DMS79 (cell line): ENCODE data around the gene MAP7.
"Not testable (repeated sequence)": the region's sequence is repeated elsewhere in the genome, so short reads cannot be mapped to it uniquely, and the experiment has no call there.

Experiments
- DNase-seq: peaks from one replicate; lab custom pipeline; 2025; lab: John Stamatoyannopoulos, UW

MAP7 gene

DNA sequence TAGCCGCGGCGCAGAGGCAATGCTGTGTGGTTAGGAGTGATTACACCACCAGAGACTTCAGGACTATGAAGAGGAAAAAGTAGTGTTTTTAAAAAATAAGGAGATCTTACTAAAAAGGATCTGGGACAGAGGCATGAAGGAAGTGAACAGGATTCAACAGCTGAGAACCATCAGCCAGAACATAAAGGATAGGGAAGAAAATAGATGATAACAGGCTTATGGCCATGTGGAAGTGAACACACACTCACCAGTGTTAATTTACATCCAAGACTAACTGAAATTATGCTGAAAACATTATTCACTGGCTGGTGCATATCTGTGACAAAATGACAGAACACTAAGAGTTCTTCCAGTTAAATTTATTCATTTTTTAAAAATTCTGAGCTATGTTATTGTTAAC, 213.1 kb downstream of the MAP7 start:
- DNase-seq, result no peak

DNA sequence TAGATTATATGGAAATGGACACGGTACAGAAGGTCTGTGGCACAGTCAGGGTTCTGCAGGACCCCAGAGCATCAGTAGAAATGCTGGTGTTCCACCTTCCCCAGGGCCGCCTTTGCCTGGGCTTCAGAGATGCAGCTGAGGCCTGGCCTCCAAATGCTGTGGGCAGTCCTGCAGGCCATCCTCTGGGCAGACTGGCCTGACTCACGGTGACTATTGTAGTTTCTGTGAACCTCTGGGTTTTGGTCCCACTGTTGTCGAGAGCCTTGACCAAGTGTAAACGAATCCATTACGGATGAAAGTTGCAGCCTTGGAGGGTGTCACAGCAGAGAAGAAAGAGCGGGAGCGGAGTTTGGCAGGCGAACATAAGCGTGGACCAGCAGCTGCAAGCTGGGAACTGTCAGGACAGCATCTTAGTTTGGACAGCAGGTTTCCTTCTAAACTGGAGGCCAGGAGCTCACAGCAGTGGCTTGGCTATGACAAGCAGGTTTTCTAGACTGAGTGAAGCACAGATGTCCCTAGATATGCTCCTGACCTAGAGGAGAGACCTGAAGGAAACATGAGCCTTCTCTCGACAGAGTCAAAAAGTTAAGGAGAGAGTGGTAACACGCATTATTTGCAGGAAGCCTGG, 214.4 kb downstream of the MAP7 start:
- DNase-seq, result no peak

DNA sequence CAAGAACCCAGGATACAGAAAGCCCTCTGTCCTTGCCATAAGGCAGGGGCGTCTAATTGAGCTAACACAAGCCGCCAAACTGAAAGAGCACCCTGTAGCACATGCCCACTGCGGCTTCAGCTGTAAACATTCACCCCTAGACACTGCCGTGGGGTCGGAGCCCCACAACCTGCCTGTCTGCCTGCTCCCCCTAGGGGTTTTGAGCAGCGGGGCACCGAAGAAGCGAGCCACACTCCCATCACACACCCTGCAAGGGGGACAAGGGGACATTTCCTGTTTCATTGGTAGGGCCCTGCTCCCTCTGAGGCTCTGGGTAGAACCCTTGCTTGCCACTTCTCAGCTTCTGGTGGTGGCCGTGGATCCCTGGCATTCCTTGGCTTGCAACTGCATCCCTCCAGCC, 215.4 kb downstream of the MAP7 start:
- DNase-seq, result no peak

DNA sequence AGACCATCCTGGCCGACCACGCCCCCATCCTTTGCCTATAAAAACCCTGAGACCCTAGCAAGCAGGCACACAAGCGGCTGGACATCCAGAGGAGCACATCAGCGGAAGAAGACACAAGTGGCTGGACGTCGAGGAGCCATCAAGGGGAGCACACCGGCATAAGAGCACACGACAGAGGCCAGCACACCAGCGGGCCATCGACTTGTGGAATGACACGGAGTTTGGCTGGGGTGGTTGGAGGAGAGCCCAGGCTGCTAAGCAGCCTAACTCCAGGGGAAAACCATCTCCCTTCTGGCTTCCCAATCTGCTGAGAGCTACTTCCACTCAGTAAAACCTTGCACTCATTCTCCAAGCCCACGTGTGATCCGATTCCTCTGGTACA, 215.8 kb downstream of the MAP7 start:
- no peak for DNase-seq

DNA sequence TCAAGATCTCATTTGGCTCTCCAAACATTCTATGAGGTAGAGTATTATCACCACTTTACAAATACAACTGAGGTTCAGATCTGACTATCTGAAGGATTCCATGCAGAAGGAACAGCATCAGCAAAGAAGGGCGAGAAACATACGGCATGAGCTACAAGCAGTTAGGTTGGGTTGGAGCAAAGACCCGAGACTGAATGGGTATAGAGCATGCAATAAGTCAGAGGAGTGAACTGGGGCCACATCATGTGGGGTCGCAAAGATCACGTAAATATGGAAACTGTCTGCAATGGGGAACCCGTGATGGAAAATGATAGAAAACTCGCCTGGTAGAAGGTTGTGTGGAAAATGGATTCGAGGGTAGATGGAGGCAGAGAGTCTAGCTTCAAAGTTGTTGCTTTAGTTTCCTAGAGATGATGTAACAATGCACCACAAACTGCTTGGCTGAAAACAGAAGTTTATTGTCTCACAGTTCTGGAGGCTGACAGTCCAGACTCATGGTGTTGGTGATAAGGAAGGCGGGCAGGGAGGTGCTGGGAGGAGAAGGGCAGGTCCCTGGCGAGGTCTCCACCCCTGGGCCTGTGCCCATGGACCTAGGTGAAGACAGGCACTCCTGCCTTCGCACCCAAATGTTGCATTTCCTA, 216.3 kb downstream of the MAP7 start:
- DNase-seq, result no peak

DNA sequence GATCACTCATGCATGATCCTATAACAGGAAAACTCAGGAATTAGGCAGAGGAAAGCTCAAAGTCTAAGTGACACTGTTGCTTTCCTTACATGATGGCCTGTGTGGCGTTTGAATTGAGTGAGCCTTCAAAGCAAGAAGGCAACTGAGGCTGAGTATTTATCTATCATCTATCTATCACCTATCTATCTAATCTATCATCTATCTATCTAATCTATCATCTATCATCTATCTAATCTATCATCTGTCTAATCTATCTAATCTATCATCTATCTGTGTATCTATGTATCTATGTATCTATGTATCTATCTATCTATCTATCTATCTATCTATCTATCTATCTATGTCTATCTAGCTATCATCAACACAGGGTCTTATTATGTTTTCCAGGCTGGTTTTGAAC, 218.8 kb downstream of the MAP7 start:
- no peak for DNase-seq

DNA sequence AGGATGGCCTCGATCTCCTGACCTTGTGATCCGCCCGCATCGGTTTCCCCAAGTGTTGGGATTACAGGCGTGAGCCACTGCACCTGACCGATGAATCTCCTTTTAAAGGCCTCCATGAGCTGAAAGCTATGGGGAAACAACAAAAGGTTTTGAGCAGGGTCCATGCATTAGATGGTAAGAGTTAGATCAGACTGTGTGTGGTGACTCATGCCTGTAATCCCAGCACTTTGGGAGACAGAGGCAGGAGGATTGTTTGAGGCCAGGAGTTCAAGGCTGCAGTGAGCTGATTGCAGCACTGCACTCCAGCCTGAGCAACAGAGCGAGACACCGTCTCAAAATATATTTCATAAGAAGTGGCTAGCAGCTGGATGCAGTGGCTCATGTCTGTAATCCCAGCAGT, 219.6 kb downstream of the MAP7 start:
- DNase-seq, result no peak

DNA sequence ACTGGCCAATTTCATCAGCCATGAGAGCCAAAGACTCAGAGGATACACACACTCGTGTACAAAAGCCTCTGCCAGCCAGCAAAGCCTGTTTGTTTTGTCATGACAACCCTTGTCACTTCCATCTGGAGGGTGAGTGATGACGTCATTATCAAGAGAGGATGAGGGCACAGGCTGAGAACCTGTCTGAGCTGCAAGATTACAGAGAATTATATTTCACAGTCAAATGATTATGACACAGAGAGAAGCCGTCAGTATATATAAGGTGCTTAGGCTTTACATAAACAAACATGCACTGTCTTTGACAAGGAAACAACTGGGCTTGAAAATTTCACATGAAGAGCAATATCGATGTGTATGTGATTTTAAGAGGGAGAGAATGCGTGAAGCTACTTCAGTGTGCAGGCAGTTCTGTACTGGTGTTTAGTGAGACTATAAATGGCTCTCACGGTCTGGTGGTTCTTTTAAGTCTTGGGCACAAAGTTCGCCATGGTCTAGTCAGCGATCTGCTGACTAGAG, 224.1 kb downstream of the MAP7 start:
- peak; percentile 35 for DNase-seq

DNA sequence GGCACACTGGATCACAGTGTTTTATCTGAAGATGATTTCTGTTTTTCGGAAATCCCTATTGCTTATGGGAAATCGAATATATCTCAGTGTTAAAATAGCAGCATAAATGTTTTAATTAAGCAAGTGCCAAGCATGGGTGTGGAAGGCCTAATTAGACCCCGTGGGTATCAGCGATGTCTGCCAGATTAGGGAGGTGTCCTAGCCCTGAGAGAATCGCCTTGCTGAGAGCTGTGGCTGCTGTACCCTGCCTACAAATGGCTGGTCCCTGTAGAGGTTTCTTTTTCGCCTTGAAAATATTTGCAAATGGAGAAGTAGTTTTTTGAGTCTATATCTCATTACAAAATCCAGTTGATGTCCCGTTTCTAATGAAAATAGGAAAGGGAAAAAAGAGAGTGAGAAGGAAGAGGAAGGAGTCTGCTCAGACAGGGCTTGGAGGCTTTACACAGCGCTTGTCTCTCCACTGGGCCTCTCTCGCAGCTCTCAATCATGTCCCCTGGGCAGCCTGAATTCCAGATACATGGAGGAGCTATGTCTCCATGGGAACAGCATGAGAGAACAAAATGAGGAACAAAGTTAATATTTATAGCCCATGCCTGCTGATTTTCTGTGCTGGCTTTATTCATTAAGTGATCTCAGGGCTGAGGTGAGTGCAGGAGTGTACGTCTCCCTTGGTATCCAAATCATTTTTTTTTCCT, 225.4 kb downstream of the MAP7 start:
- no peak for DNase-seq

DNA sequence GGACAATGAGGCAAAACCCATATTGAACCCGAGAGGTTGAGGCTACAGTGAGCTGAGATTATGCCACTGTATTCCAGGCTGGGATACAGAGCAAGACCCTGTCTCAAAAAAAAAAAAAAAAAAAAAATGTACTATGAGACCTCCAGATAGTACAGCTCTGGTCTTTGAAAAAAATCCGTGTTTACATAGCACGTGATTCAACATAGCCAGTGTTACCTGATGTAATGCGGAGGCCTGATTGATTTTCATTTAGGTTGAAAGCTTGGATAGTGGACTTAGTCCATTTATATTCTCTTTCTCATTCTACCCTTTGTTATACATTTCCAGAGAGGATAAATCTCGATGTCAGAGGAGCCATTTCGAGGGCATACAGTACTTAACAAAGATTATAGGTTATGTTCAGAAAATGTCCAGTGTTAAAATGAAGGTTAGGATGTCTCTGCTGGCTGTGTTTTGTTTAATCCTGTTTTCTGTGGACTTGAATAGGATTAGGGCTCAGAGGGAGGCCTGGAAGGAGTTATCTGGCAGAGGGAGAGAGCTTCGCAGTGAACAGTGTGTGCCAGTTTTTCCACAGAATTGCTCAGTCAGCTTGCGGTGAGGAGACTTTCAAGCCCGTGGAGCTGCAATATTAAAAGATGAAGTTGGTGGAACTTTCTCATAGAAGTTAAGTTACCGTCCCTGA, 226.7 kb downstream of the MAP7 start:
- no peak for DNase-seq

DNA sequence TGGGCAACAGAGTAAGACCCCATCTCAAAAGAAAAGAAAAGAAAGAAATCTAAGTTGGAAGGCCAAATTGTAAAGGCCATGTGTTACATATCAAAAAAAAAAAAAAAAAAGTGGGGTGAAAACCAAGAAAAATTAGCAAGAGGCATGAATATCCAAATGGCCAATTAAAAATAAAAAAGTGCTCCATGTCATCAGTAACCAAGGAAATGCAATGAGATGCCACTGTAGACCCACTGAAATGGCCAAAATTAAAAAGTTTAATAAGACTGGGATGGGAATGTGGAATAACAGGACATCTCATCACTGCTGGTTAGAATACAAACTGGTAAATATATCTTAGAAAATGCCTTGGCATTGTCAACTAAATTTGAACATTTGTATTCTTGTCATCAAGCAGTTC, 230.5 kb downstream of the MAP7 start:
- no peak for DNase-seq

DNA sequence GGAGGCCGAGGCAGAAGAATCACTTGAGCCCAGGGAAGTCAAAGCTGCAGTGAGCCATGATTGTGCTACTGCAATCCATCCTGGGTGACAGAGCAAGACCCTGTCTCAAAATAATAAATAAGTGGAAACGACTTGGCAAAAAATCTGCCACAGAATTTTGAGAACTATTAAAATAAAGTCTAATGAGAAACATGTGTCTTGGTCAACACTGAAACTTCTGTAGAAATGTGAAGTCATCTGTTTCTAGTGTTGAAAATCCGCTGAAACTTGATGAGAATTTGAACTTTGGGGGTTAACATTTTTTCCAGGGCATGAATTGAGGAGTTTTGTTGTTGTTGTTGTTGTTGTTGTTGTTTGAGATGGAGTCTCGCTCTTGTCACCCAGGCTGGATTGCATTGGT, 231.5 kb downstream of the MAP7 start:
- DNase-seq, result no peak

DNA sequence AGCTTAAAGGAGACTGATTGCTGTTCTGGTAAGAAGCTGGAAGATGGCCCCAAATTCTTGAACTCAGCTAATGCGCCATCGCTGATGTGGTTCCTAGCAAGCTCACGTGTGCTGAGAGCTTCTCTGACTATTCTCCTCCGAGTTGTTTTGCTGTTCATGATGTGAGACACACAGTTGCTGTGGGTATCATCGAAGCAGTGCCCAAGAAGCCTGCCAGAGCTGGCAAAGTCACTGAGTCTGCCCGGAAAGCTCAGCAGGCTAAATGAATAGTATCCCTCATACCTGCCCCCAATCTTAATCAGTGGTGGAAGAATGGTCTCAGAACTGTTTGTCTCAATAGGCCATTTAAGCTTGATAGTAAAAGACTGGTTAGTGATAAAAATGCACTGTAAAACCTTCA, 232.3 kb downstream of the MAP7 start:
- DNase-seq, result no peak

DNA sequence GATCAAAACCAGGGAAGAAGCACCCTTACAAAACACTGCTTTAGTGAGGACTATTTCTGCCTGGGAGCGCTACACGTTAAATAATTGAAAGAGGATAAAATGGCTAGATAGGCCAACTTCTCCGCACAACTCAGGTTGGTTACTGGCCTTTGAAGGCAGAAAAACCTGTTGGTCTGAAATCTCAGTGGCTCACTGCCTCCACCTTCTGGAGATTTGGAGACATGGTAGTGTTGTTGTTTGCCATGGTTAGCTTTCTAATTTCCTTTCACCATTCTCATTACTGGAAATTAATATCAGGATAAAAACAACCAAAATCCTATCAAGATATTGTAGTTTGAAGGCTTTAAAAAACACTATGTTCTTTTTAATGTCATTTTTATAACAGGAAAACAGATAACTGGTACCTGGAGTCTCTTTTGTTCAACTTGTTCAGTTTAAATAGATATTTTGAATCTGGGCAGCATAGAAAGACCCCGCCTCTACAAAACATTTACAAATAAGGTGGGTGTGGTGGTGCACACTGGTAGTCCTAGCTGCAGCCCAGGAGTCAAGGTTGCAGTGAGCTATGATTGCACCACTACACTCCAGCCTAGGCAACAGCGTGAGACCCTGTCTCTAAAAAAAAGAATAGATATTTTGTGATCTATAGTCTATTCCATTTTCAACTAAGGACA, 233.1 kb downstream of the MAP7 start:
- peak; percentile 33 for DNase-seq

DNA sequence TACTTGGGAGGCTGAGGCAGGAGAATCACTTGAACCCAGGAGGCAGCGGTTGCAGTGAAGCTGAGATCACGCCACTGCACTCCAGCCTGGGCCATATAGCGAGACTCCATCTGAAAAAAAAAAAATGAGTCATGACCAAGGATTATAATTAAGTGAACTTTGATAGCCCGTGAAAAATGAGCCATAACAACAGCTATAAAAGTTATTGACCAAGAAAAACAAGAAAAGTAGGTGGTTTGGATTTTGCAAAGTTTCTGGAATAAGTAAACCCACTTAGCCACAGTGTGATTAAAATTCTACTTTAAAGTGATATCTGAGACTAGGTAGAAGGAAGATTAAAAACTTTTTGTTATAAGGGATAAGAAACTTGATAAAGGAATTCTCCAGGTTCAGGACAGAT, 234.6 kb downstream of the MAP7 start:
- DNase-seq, result no peak

DNA sequence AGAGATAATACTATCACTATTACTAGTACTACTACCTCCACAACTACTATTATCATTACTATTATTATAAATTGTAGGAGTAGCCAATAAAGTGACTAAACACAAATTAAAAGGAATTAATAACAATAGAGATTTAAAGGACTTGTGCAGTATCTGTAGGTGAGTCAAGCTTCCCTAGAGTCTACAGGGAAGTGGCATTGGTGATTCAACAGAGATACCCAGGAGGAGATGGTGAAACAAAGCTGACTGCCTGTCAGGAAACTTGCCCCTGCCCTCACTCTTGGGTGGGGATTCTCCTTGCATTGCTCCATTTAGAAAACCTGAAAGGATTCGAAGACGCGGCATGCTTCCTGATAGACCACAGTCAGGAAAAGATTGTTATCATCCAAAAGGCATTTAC, 237.2 kb downstream of the MAP7 start:
- no peak for DNase-seq

DNA sequence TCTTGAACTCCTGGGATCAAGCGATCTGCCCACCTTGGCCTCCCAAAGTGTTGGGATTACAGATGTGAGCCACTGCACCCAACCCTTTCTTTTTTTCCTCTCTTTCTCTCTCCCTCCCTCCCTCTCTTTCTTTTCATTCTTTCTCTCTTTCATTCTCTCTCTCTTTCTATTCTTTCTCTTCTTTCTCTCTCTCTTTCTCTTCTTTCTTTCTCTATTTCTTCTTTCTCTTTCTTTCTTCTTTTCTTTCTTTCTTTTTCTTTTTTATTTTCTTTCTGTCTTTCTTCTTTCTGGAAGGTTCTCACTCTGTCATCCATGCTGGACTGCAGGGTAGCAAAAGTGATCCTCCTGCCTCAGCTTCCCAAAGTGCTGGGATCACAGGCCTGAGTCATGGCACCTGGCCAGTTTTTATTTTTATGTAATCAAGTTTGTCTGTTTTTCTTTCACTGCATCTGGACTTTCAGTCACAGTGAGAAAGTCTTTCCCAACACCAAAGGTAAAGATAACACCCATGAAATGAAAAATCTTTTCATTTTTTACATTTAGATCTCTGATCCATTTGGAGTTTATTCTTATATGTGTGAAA, 240.4 kb downstream of the MAP7 start:
- DNase-seq, result no peak

DNA sequence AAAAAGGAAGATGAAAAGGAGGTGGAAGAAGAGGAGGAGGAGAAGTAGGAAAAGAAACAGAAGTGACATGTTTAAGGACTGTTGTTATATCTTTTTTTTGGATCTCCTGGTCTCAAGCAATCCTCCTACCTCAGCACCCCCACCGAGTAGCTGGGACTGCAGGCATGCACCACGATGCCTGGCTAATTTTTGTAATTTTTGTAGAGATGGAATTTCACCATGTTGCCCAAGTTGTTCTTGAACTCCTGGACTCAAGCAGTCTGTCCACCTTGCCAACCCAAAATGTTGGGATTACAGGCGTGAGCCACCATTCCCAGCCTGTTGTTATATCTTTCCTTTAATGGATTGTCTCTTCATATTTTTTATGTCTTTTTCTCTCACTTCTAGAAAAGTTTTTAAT, 241.1 kb downstream of the MAP7 start:
- DNase-seq, result no peak

DNA sequence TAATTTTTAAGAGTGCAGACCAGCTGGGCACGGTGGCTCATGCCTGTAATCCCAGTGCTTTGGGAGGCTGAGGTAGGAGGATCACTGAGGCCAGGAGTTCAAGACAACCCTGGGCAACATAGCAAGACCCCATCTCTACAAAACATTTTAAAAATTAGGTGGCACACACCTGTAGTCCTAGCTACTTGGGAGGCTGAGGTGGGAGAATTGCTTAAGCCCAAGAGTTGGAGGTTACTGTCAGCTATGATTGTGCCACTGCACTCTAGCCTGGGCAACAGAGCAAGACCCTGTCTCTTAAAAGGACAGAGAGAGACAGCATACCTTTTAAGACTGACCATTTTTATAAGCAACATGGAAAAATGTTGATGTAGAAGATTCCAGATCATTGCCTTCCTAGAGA, 241.8 kb downstream of the MAP7 start:
- not testable (repeated sequence) for DNase-seq

DNA sequence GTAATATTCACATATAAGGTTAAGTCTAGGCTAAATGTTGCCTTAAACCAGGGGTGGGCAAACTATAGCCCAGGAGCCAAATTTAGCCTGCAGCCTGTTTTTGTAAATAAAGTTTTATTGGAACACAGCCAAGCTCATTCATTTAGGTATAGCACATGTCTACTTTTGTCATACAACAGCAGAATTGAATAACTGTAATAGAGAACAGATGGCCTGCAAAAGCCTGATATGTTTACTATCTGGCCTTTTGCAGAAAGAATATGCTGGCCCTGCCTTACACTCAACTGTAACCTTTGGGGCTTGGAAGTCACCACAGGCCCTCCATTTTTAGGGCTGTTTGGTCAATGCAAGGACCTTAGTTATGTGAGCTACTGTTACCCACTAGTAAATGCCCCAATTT, 242.9 kb downstream of the MAP7 start:
- DNase-seq, result no peak

DNA sequence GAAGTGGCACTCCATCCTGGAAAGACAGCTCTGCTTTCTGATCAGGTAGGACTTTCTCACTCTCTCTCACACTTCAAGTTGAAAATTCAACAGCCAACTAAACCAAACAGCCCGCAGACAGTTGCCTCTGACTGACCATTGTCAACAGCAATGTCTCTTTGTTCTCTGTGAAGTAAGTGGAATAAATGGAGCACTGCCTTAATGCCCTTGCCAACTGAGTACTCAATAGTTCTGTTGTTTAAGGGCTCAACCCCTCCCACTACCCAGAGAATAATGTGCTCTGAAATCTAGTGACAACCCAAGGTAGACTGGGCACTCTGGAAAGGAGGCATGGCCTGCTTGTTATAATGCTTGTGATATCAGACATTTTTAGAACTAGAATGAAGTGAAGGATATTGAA, 243.8 kb downstream of the MAP7 start:
- DNase-seq, result no peak

DNA sequence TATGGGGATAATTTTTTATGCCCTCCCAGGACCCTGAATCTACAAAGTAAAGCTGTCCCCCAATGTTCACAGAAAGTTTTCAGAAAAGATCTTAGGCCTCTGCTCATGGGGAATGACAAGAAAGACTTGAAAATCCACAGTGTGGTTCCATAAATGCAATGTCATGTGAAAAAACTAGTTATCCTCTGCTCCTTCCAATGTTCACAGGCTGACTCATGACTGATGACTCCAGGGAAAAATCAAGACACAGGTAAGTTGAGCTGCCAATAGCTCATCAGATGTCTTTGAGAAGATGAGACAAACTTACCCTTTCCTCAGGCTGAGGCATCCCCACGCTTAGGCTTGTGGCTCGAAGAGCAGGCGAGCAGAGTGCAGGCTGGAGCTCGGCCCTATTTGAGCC, 245.8 kb downstream of the MAP7 start:
- no peak for DNase-seq
